Naive thymus-derived CD4-positive, alpha-beta T cell (primary cell): Measurements from ENCODE around the gene MBNL2. TPM values are rescaled to one million over a fixed set of nuclear protein-coding genes. Genes with fewer than 3 reads are reported as not detected.

Source experiments
- ATAC-seq: fragments of 150-1000 bp; cut with Tn5 transposase; 2 replicates; pipeline ENCODE4 v1.10.0; 2021; ENCODE audit warnings: mild to moderate bottlenecking, moderate library complexity
- CTCF ChIA-PET: fragments of 350-600 bp; sonication (Branson Sonifier 250); formaldehyde crosslinking; loops from one replicate; lab custom pipeline; 2021; ENCODE audit warnings: antibody characterized with exemption; lab: Charles Lee
- POLR2A ChIA-PET: fragments of 350-600 bp; sonication (Branson Sonifier 250); formaldehyde crosslinking; loops from one replicate; lab custom pipeline; 2021; ENCODE audit warnings: antibody characterized with exemption, inconsistent platforms; lab: Charles Lee
- DNase-seq, 9 donors: peaks; one replicate each; pipeline versions ENCODE4 v3.0.0 to v3.0.0-alpha.2; 2020 to 2022; ENCODE audit warnings: mixed read lengths in 1 of 9
- H3K27ac ChIP-seq: one replicate; pipeline ENCODE4 v1.7.0; 2013; ENCODE audit warnings: mild to moderate bottlenecking, low read depth, low read length, moderate library complexity
- H3K27me3 ChIP-seq, 2 donors: one replicate each; pipeline ENCODE4 v1.7.0; 2013; ENCODE audit warnings: low read length in 2 of 2, mild to moderate bottlenecking in 2 of 2, moderate library complexity in 2 of 2; ENCODE audit not compliant: control insufficient read depth in 2 of 2, insufficient read depth in 2 of 2
- H3K36me3 ChIP-seq, 3 experiments: 1 replicate in 2 of 3; 2 replicates in 1 of 3; pipeline ENCODE4 v1.7.0; 2013; ENCODE audit warnings: low read length in 3 of 3, mild to moderate bottlenecking in 3 of 3, moderate library complexity in 1 of 3; ENCODE audit not compliant: insufficient read depth in 3 of 3, control insufficient read depth in 2 of 3
- H3K4me1 ChIP-seq, 2 donors: one replicate each; pipeline ENCODE4 v1.7.0; 2013; ENCODE audit warnings: low read length in 2 of 2, mild to moderate bottlenecking in 2 of 2, moderate library complexity in 1 of 2; ENCODE audit not compliant: control insufficient read depth in 2 of 2, insufficient read depth in 2 of 2
- H3K4me3 ChIP-seq: 2 replicates; pipeline ENCODE4 v1.7.0; 2013; ENCODE audit warnings: mild to moderate bottlenecking, low read length
- H3K9me3 ChIP-seq, 3 experiments: 1 replicate in 2 of 3; 2 replicates in 1 of 3; pipeline ENCODE4 v1.7.0; 2013; ENCODE audit warnings: low read length in 3 of 3; ENCODE audit not compliant: control insufficient read depth in 2 of 3
- H3K27ac Mint-ChIP-seq, 9 donors: one replicate each; pipeline ENCODE4 v1.8.0; 2020 to 2022; ENCODE audit warnings: mixed read lengths in 9 of 9, mild to moderate bottlenecking in 8 of 9, moderate library complexity in 5 of 9, inconsistent platforms in 2 of 9
- H3K27me3 Mint-ChIP-seq, 5 donors: one replicate each; pipeline ENCODE4 v1.8.0; 2021 to 2022; ENCODE audit warnings: mixed read lengths in 5 of 5, mild to moderate bottlenecking in 1 of 5
- H3K36me3 Mint-ChIP-seq, 5 donors: one replicate each; pipeline ENCODE4 v1.8.0; 2020 to 2022; ENCODE audit warnings: mixed read lengths in 5 of 5, mild to moderate bottlenecking in 3 of 5, inconsistent platforms in 1 of 5
- H3K4me1 Mint-ChIP-seq, 7 donors: one replicate each; pipeline ENCODE4 v1.8.0; 2020 to 2022; ENCODE audit warnings: mixed read lengths in 7 of 7, mild to moderate bottlenecking in 3 of 7, inconsistent platforms in 1 of 7
- H3K4me3 Mint-ChIP-seq, 10 donors: one replicate each; pipeline ENCODE4 v1.8.0; 2020 to 2022; ENCODE audit warnings: mild to moderate bottlenecking in 10 of 10, mixed read lengths in 10 of 10, moderate library complexity in 6 of 10, inconsistent platforms in 2 of 10
- H3K9me3 Mint-ChIP-seq, 11 donors: one replicate each; pipeline ENCODE4 v1.8.0; 2020 to 2022; ENCODE audit warnings: mixed read lengths in 11 of 11, mild to moderate bottlenecking in 4 of 11, inconsistent platforms in 1 of 11, moderate library complexity in 1 of 11
- intact Hi-C, 2 donors: fragments of 100-400 bp; cut with micrococcal nuclease; formaldehyde crosslinking; loops; one replicate each; pipeline ENCODE4 v1.15.1; 2023
- polyA plus RNA-seq, 2 donors: library from polyadenylated mRNA; unstranded; fragments of 300-500 nt; fragmentation: Illumina TruSeq; gene quantifications; one replicate each; pipeline ENCODE4 v1.2.3, GENCODE V29; 2021
- total RNA-seq, 6 experiments: library from RNA in 5 of 6; stranded (reverse) in 5 of 6; gene quantifications; 1 replicate in 5 of 6; 2 replicates in 1 of 6; pipeline ENCODE4 v1.2.3 and lab custom pipeline; 2021 to 2026

MBNL2 gene
- total and polyA plus RNA-seq, 7 experiments from 2014 or later = 13.4 to 28.6 (median 23.3) TPM

GRCh38 chr13:97307882-97308624 is 85.9 kb downstream of the MBNL2 start:
- Mint-ChIP-seq H3K36me3 (peaks cover 6 to 50% (median 18%) of the 10 kb centered on the region in 5 donors), H3K9me3 (no peaks in the 10 kb centered on the region), H3K27ac (no peak overlapping the region), H3K4me3 (no peak overlapping the region), H3K4me1 (peaks cover 0 to 21% (median 6%) of the 10 kb centered on the region in 7 donors), H3K27me3 (no peaks in the 10 kb centered on the region)
- ChIA-PET CTCF (no interaction called here), POLR2A (no interaction called here)
- Histone ChIP-seq H3K4me1 (no peaks in the 10 kb centered on the region), H3K36me3 (no peaks in the 10 kb centered on the region), H3K27ac (no peak overlapping the region), H3K4me3 (no peak overlapping the region), H3K9me3 (no peaks in the 10 kb centered on the region), H3K27me3 (no peaks in the 10 kb centered on the region)
- no peak for ATAC-seq
- no peak for DNase-seq
- intact Hi-C loops = no loop called here

DNA sequence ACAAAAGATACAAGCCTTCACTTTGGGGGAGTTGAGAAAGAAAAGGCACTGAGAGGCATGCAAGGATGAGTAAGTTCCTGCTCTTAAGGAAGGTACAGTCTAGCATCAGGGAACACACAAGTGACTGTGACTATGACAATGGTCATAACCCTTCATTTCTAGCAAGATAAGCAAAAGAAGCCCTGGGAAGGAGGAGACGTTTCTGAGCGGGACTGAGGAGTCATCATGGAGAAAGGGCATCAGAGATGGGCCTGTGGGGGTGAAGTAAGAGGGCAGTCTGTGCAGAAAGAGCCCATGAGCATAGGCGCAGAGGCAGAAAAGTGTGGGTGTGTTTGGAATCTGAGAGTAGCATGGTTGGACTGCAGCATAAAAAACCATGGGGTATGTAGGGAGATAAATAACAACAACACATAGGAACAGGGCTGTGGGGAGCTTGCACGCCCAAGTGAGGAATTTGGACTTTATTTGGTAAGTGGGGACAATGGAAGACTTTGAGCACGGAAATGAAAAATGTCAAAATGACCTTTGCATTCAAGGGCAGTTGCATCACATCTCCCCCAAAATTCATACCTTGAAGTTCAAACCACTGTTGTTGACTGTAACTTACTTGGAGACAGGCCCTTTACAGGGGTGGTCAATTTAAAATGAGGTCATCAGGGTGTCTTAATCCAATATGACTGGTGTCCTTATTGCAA is 86.7 kb downstream of the MBNL2 start:
- Mint-ChIP-seq H3K4me1 (peaks cover 0 to 27% (median 8%) of the 10 kb centered on the region in 7 donors), H3K27me3 (no peaks in the 10 kb centered on the region), H3K4me3 (no peak overlapping the region), H3K36me3 (peaks cover 6 to 53% (median 18%) of the 10 kb centered on the region in 5 donors), H3K9me3 (no peaks in the 10 kb centered on the region), H3K27ac (no peak overlapping the region)
- Histone ChIP-seq H3K27ac (no peak overlapping the region), H3K27me3 (no peaks in the 10 kb centered on the region), H3K4me3 (no peak overlapping the region), H3K36me3 (no peaks in the 10 kb centered on the region), H3K9me3 (no peaks in the 10 kb centered on the region), H3K4me1 (no peaks in the 10 kb centered on the region)
- CTCF ChIA-PET = no interaction called here
- intact Hi-C loops = no loop called here
- POLR2A ChIA-PET = no interaction called here
- ATAC-seq (no peak), DNase-seq (no peak)

- Histone ChIP-seq H3K4me1 (no peaks in the 10 kb centered on the region), H3K9me3 (no peaks in the 10 kb centered on the region), H3K27ac (no peak overlapping the region), H3K27me3 (no peaks in the 10 kb centered on the region), H3K4me3 (no peak overlapping the region), H3K36me3 (no peaks in the 10 kb centered on the region)
- ATAC-seq = no peak
- Mint-ChIP-seq H3K9me3 (peaks cover 0 to 5% (median 0%) of the 10 kb centered on the region in 11 donors), H3K36me3 (peaks cover 12 to 63% (median 28%) of the 10 kb centered on the region in 5 donors), H3K27ac (peak overlapping the region in 1 of 9 donors; percentile 37), H3K27me3 (no peaks in the 10 kb centered on the region), H3K4me3 (no peak overlapping the region), H3K4me1 (peaks cover 3 to 40% (median 19%) of the 10 kb centered on the region in 7 donors)
- CTCF ChIA-PET = no interaction called here
- no peak for DNase-seq
- intact Hi-C loops = no loop called here
- POLR2A ChIA-PET = no interaction called here
These were observed 88.8 kb downstream of the MBNL2 start for GRCh38 chr13:97310809-97311436.

GRCh38 chr13:97311956-97312355 is 89.8 kb downstream of the MBNL2 start:
- H3K36me3 Mint-ChIP-seq = peaks cover 12 to 58% (median 23%) of the 10 kb centered on the region in 5 donors
- Histone ChIP-seq H3K27me3 (no peaks in the 10 kb centered on the region), H3K4me1 (no peaks in the 10 kb centered on the region), H3K36me3 (no peaks in the 10 kb centered on the region), H3K9me3 (no peaks in the 10 kb centered on the region), H3K4me3 (no peak overlapping the region), H3K27ac (no peak overlapping the region)
- no peak overlapping the region for H3K27ac Mint-ChIP-seq
- H3K27me3 Mint-ChIP-seq = no peaks in the 10 kb centered on the region
- ATAC-seq (no peak), DNase-seq (no peak)
- ChIA-PET POLR2A (no interaction called here), CTCF (no interaction called here)
- intact Hi-C loops = no loop called here
- no peak overlapping the region for H3K4me3 Mint-ChIP-seq
- peaks cover 3 to 42% (median 23%) of the 10 kb centered on the region in 7 donors for H3K4me1 Mint-ChIP-seq
- H3K9me3 Mint-ChIP-seq = peaks cover 0 to 5% (median 0%) of the 10 kb centered on the region in 11 donors

DNA sequence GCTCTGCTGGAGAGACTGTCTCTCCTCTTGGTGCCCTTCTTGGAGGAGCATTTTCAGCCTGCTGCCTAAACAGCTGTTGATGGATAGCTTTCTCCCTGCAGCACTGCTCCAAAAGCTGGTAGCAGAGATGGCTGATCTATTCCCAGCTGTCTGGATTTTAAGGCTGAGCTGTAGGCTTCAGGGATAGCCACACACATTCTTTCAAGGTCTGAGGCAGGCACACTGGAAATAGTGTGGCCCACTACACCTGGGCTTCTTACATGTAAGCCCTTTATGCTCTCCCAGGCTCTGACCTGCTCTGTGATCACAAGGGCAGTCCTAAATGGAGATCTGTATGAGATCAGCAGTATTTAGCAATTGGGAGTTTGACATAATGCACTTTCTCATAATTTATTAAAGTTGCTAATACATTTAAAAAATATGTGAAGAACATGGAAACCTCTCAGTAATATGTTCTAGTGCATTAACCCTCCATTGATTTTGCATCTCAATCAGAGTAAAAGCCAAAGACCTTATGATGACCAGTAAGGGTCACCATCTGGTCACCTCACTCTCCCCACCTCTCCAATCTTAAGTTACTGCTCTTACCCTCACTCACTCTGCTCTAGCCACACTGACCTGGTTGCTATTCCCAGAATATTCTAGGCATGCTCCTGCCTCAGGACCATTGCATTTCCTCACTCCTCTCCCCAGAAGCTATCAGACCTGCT is 91.6 kb downstream of the MBNL2 start:
- H3K4me3 Mint-ChIP-seq = no peak overlapping the region
- peak overlapping the region in 2 of 9 donors; percentile 5 to 8 for H3K27ac Mint-ChIP-seq

GRCh38 chr13:97316390-97316789 is 94.3 kb downstream of the MBNL2 start:
- CTCF ChIA-PET = interaction anchor here (1.2 kb wide), 1 partner anchor 207 kb away, joined by 4 read pairs; no protein-coding TSS in a partner anchor
- DNase-seq (no peak), ATAC-seq (no peak)
- Mint-ChIP-seq H3K4me3 (no peak overlapping the region), H3K27me3 (no peaks in the 10 kb centered on the region), H3K9me3 (peaks cover 0 to 5% (median 0%) of the 10 kb centered on the region in 11 donors), H3K4me1 (peaks cover 3 to 46% (median 34%) of the 10 kb centered on the region in 7 donors), H3K36me3 (peaks cover 5 to 38% (median 19%) of the 10 kb centered on the region in 5 donors), H3K27ac (peak overlapping the region in 1 of 9 donors; percentile 62)
- POLR2A ChIA-PET = no interaction called here
- H3K36me3 ChIP-seq = no peaks in the 10 kb centered on the region
- no peak overlapping the region for H3K27ac ChIP-seq
- intact Hi-C loops = no loop called here
- H3K27me3 ChIP-seq = no peaks in the 10 kb centered on the region
- H3K9me3 ChIP-seq = no peaks in the 10 kb centered on the region
- no peaks in the 10 kb centered on the region for H3K4me1 ChIP-seq
- no peak overlapping the region for H3K4me3 ChIP-seq

More for the DNA sequence above, 91.6 kb downstream of the MBNL2 start:
- Mint-ChIP-seq H3K27me3 (no peaks in the 10 kb centered on the region), H3K36me3 (peaks cover 5 to 45% (median 21%) of the 10 kb centered on the region in 5 donors), H3K4me1 (peaks cover 3 to 46% (median 28%) of the 10 kb centered on the region in 7 donors), H3K9me3 (peaks cover 0 to 5% (median 0%) of the 10 kb centered on the region in 11 donors)
- Histone ChIP-seq H3K9me3 (no peaks in the 10 kb centered on the region), H3K27ac (no peak overlapping the region), H3K4me1 (no peaks in the 10 kb centered on the region), H3K4me3 (no peak overlapping the region), H3K27me3 (no peaks in the 10 kb centered on the region), H3K36me3 (no peaks in the 10 kb centered on the region)
- intact Hi-C loops = no loop called here
- ChIA-PET CTCF (no interaction called here), POLR2A (no interaction called here)
- DNase-seq (no peak), ATAC-seq (no peak)
